Osteocyte (in vitro differentiated cells): ENCODE data around the gene FRMD6. TPM values are rescaled to one million over a fixed set of nuclear protein-coding genes. Genes with fewer than 3 reads are reported as not detected.

Experiments used
- DNase-seq: peaks from one replicate; pipeline ENCODE4 v3.0.0; 2021; ENCODE audit warnings: mixed read lengths; ENCODE audit not compliant: unreplicated experiment; ENCODE audit errors: extremely low spot score
- H3K27ac Mint-ChIP-seq: one replicate; pipeline ENCODE4 v1.8.0; 2021; ENCODE audit warnings: mild to moderate bottlenecking, mixed read lengths; ENCODE audit not compliant: unreplicated experiment
- H3K27me3 Mint-ChIP-seq: one replicate; pipeline ENCODE4 v1.8.0; 2021; ENCODE audit warnings: mixed read lengths; ENCODE audit not compliant: unreplicated experiment
- H3K36me3 Mint-ChIP-seq: one replicate; pipeline ENCODE4 v1.8.0; 2021; ENCODE audit warnings: mixed read lengths; ENCODE audit not compliant: unreplicated experiment
- H3K4me1 Mint-ChIP-seq: one replicate; pipeline ENCODE4 v1.8.0; 2021; ENCODE audit warnings: mixed read lengths; ENCODE audit not compliant: unreplicated experiment
- H3K4me3 Mint-ChIP-seq: one replicate; pipeline ENCODE4 v1.8.0; 2021; ENCODE audit warnings: mild to moderate bottlenecking, moderate library complexity, mixed read lengths; ENCODE audit not compliant: unreplicated experiment
- H3K9me3 Mint-ChIP-seq: one replicate; pipeline ENCODE4 v1.8.0; 2021; ENCODE audit warnings: mixed read lengths; ENCODE audit not compliant: unreplicated experiment
- total RNA-seq: library from RNA; stranded (reverse); gene quantifications from 2 replicates; pipeline ENCODE4 v1.2.1, GENCODE V29; 2021
- TF ChIP-seq, protein P1 (sequence below): fragments of 200-600 bp; sonication (generic); IDR thresholded peaks from 2 replicates; pipeline ENCODE4 v1.5.0; 2021; ENCODE audit warnings: antibody characterized with exemption, mild to moderate bottlenecking, moderate library complexity

FRMD6 gene
- total RNA-seq, 1 donor from 2014 or later: 124 TPM

DNA sequence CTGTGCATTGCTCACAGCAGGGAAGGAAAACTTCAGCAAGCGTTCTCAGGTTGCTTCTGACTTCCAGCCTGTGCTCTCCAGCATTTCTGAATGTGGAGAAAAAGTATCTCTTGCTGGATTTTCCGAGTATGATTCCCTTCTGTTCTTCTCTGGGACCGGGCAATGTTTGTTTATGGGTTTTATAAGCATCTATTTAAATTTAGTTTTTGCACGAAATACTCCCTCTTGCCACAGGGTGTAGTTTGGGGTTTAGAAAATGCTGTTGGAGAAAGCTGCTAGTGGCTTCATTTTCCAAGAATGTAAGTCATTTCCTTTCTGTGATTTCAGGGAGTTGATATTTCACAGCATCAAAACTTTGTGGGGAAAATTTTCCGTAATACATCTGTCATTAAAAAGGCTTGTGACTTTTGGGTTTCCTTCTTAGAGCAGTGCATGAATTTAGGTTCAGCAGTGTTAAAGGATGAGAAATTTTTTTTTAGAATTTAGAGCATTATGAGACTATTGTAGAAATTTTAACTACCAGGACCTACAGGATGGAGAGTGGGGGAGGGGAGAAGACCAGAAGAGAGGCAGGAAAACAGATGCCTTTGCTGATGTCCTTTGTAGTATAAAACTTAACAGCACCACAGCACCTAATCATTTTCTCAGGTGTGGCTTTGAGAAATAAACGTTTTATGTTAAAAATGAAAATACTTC lies 1.5 kb downstream of the FRMD6 start:
- TF ChIP-seq, protein P1, sequence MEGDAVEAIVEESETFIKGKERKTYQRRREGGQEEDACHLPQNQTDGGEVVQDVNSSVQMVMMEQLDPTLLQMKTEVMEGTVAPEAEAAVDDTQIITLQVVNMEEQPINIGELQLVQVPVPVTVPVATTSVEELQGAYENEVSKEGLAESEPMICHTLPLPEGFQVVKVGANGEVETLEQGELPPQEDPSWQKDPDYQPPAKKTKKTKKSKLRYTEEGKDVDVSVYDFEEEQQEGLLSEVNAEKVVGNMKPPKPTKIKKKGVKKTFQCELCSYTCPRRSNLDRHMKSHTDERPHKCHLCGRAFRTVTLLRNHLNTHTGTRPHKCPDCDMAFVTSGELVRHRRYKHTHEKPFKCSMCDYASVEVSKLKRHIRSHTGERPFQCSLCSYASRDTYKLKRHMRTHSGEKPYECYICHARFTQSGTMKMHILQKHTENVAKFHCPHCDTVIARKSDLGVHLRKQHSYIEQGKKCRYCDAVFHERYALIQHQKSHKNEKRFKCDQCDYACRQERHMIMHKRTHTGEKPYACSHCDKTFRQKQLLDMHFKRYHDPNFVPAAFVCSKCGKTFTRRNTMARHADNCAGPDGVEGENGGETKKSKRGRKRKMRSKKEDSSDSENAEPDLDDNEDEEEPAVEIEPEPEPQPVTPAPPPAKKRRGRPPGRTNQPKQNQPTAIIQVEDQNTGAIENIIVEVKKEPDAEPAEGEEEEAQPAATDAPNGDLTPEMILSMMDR: peak; percentile 57
- H3K27me3 Mint-ChIP-seq: no peaks in the 10 kb centered on the region
- no peak for DNase-seq
- H3K27ac Mint-ChIP-seq: peak overlapping the region; percentile 92
- H3K36me3 Mint-ChIP-seq: peaks cover 10% of the 10 kb centered on the region
- H3K4me1 Mint-ChIP-seq: peaks cover 64% of the 10 kb centered on the region
- peak overlapping the region; percentile 93 for H3K4me3 Mint-ChIP-seq
- H3K9me3 Mint-ChIP-seq: no peaks in the 10 kb centered on the region

DNA sequence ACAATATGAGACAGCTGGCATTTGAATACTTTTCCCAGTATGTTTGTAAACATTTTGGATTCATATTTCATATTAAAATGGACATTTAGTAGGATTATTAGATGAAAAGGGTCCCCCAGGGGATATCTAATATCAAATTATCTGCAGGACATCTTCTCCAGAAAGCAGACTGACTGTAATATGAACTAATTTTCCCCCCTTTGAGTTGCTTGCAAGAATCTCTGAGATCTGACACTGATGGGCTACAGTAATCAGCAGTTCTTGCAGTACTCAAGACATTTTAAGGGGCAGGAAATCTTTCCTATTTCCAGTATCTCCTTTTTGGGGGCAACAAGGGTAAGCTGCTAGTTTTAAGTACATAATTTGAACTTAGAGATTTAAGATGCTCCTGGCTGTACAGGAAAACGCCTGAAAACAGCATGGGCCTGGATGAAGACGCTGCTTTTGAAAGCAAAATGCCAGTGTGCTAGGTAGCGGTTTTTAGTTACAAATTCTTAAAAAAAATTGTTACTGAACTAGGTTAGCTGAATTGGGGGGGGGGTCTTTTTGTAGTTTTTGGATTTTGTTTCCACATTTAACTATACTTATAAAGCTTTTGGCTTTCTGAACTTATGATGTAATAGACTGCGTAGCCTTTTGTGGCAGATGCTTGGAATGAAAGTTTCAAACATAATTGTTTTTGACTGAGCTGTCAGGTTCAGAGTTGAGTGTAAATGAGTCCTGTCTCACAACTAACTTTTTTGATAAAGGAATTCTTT lies 2.2 kb downstream of the FRMD6 start:
- no peak for DNase-seq
- TF ChIP-seq, protein P1: no peak
- no peaks in the 10 kb centered on the region for H3K9me3 Mint-ChIP-seq
- peak overlapping the region; percentile 93 for H3K4me3 Mint-ChIP-seq
- peaks cover 61% of the 10 kb centered on the region for H3K4me1 Mint-ChIP-seq
- peaks cover 13% of the 10 kb centered on the region for H3K36me3 Mint-ChIP-seq
- peak overlapping the region; percentile 92 for H3K27ac Mint-ChIP-seq
- no peaks in the 10 kb centered on the region for H3K27me3 Mint-ChIP-seq

DNA sequence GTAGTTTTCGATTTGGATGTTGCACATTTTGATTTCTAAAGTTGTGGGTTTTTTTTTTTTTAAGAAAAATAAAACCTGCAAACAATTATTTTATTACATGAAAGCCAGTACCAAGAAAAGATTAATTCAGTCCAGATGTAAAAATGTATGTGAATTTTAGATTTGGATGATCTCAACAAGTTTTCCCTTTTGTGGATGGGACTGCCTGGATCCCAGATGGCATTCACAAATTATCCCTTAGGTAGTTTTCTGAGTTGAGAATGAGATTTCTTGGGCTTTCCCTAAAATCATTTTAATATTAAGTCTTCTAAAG lies 2.8 kb downstream of the FRMD6 start:
- H3K4me1 Mint-ChIP-seq: peaks cover 61% of the 10 kb centered on the region
- no peak for DNase-seq
- H3K4me3 Mint-ChIP-seq: peak overlapping the region; percentile 93
- TF ChIP-seq, protein P1: no peak
- H3K9me3 Mint-ChIP-seq: no peaks in the 10 kb centered on the region
- no peaks in the 10 kb centered on the region for H3K27me3 Mint-ChIP-seq
- peaks cover 13% of the 10 kb centered on the region for H3K36me3 Mint-ChIP-seq
- H3K27ac Mint-ChIP-seq: peak overlapping the region; percentile 92

DNA sequence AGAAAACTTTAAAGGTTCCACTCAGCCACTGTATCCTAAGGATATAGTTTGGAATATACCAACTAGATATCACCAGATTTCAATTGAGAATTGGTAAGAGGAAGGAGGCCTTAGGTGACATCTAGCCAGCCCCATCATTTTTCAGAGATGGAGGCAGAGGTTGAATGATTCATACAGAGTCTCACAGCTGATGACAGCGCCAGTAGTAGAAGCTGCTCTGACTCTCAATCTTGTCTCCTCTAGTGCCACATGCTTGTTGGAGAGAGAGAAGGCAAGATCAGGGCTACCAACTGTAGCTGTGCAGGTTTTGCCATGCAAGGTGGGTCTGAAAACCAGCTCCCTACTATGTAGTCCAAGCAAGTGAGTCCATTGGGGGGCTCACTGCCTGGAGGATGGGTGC lies 6.1 kb downstream of the FRMD6 start:
- Mint-ChIP-seq H3K4me1 (peaks cover 73% of the 10 kb centered on the region), H3K9me3 (peaks cover 4% of the 10 kb centered on the region), H3K36me3 (peaks cover 30% of the 10 kb centered on the region), H3K4me3 (no peak overlapping the region), H3K27me3 (no peaks in the 10 kb centered on the region), H3K27ac (no peak overlapping the region)
- TF ChIP-seq, protein P1: no peak
- no peak for DNase-seq

DNA sequence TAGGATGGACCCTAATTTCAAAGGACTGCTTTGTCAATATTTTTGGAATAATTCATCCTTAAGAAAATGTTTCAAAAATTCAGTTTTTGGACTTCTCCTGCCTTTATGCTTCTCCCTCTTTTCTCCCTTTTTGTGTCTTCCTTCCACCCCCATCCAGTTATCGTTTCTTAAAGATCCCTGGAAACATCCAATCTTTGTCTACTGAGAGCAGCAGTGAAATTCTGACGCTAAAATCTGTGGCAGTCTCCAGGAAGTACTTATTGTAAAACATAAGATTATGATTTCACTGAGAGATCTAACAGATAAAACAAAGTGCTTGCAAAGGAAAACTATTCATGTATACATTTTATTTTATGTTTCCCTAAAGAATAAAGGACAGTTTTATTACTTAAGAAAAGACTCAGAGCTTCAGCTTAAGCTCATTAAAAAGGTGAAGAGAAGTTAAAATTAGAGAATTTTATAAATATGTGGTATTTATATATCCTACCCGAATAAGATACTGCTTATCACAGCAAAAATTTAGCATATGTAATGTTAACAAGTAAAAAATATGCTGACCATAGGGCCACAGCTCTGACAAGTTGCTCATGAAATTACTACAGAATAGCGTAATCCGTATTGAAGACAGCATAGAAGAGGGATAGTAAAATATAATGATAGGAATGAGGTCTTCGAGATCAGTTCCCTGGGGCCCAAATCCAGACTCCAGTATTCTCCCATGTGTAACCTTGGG lies 6.9 kb downstream of the FRMD6 start:
- peaks cover 4% of the 10 kb centered on the region for H3K9me3 Mint-ChIP-seq
- no peaks in the 10 kb centered on the region for H3K27me3 Mint-ChIP-seq
- DNase-seq: no peak
- H3K4me1 Mint-ChIP-seq: peaks cover 75% of the 10 kb centered on the region
- TF ChIP-seq, protein P1: no peak
- H3K36me3 Mint-ChIP-seq: peaks cover 36% of the 10 kb centered on the region
- no peak overlapping the region for H3K4me3 Mint-ChIP-seq
- peak overlapping the region; percentile 51 for H3K27ac Mint-ChIP-seq
